HG02588 (cell line): ENCODE results near the gene RIPK1.

ENCODE experiments used
- ATAC-seq: cut with Tn5 transposase; IDR thresholded peaks from one replicate; pipeline ENCODE4 v1.9.1; 2021; ENCODE audit warnings: mild to moderate bottlenecking, moderate library complexity; ENCODE audit not compliant: unreplicated experiment

RIPK1 gene

GRCh38 chr6:3159805-3160781 is 91.8 kb downstream of the RIPK1 start:
- ATAC-seq: no peak

DNA sequence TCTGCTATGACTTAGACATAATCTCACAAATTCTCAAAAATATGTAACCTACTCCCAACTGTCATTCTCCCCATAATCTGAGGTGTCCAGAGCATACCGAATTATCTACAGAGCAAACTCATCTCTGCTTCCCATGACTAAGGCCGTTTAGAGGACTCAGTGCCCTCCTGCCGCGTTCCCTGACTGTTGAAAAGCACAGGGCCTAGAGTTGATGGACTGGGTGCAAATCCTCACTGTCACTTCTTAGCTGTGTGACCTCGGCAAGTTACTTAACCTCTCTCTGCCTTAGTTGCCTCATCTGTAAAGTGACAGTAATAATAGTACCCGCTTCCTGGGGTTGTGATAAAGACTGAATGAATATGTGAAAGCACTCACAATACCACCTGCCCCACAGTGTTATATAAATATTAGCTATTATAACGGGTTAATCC is 93.8 kb downstream of the RIPK1 start:
- ATAC-seq: no peak

GRCh38 chr6:3162565-3163247 is 94.4 kb downstream of the RIPK1 start:
- peak; percentile 60 for ATAC-seq

- ATAC-seq: no peak
Observed at GRCh38 chr6:3163248-3163594, 94.9 kb downstream of the RIPK1 start.

- no peak for ATAC-seq
Observed at GRCh38 chr6:3164388-3164787, 96.1 kb downstream of the RIPK1 start.
